GM23338 (cell line): ENCODE results near the gene LRRC4. TPM values are rescaled to one million over a fixed set of nuclear protein-coding genes. Genes with fewer than 3 reads are reported as not detected.

Experiments used
- polyA plus RNA-seq: library from polyadenylated mRNA; unstranded; fragments of >200 nt; fragmentation: Nextera tagmentation; extraction: Ambion mirVana; gene quantifications from 2 replicates; pipeline ENCODE4 v1.2.1, GENCODE V29; 2016
- total RNA-seq: library from RNA; depleted of rRNA; stranded (reverse); fragments of >200 nt; shearing (Covaris generic); gene quantifications from 2 replicates; pipeline ENCODE4 v1.2.3, GENCODE V29; 2014; rRNA removed
- TF ChIP-seq, protein P1 (sequence below): fragments of 250-450 bp; sonication (Bioruptor Pico); IDR thresholded peaks from 2 replicates; pipeline ENCODE4 v1.5.0; 2020; ENCODE audit warnings: mild to moderate bottlenecking, moderate library complexity

The LRRC4 gene
- total and polyA plus RNA-seq, 2 experiments from 2014 or later: 1.9 to 5.2 TPM

DNA sequence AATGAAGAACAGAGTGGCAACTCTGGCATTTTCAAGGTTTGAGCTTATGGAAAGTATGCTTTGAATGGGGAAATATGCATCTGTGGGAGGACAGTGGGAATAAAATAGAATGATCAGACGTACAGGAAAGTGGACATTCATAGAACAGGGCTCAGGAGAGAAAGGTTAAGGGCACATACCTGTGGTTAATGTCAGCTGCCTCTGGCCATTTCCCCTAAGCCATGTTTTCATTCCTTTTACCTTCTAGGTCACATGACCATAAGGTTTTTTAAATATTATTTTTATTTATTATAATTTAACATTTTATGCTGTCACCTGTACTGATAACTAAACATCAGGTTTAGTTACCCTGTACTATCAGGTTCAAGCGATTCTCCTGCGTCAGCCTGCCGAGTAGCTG lies 52.8 kb downstream of the LRRC4 start (continued):
- TF ChIP-seq, protein P1, sequence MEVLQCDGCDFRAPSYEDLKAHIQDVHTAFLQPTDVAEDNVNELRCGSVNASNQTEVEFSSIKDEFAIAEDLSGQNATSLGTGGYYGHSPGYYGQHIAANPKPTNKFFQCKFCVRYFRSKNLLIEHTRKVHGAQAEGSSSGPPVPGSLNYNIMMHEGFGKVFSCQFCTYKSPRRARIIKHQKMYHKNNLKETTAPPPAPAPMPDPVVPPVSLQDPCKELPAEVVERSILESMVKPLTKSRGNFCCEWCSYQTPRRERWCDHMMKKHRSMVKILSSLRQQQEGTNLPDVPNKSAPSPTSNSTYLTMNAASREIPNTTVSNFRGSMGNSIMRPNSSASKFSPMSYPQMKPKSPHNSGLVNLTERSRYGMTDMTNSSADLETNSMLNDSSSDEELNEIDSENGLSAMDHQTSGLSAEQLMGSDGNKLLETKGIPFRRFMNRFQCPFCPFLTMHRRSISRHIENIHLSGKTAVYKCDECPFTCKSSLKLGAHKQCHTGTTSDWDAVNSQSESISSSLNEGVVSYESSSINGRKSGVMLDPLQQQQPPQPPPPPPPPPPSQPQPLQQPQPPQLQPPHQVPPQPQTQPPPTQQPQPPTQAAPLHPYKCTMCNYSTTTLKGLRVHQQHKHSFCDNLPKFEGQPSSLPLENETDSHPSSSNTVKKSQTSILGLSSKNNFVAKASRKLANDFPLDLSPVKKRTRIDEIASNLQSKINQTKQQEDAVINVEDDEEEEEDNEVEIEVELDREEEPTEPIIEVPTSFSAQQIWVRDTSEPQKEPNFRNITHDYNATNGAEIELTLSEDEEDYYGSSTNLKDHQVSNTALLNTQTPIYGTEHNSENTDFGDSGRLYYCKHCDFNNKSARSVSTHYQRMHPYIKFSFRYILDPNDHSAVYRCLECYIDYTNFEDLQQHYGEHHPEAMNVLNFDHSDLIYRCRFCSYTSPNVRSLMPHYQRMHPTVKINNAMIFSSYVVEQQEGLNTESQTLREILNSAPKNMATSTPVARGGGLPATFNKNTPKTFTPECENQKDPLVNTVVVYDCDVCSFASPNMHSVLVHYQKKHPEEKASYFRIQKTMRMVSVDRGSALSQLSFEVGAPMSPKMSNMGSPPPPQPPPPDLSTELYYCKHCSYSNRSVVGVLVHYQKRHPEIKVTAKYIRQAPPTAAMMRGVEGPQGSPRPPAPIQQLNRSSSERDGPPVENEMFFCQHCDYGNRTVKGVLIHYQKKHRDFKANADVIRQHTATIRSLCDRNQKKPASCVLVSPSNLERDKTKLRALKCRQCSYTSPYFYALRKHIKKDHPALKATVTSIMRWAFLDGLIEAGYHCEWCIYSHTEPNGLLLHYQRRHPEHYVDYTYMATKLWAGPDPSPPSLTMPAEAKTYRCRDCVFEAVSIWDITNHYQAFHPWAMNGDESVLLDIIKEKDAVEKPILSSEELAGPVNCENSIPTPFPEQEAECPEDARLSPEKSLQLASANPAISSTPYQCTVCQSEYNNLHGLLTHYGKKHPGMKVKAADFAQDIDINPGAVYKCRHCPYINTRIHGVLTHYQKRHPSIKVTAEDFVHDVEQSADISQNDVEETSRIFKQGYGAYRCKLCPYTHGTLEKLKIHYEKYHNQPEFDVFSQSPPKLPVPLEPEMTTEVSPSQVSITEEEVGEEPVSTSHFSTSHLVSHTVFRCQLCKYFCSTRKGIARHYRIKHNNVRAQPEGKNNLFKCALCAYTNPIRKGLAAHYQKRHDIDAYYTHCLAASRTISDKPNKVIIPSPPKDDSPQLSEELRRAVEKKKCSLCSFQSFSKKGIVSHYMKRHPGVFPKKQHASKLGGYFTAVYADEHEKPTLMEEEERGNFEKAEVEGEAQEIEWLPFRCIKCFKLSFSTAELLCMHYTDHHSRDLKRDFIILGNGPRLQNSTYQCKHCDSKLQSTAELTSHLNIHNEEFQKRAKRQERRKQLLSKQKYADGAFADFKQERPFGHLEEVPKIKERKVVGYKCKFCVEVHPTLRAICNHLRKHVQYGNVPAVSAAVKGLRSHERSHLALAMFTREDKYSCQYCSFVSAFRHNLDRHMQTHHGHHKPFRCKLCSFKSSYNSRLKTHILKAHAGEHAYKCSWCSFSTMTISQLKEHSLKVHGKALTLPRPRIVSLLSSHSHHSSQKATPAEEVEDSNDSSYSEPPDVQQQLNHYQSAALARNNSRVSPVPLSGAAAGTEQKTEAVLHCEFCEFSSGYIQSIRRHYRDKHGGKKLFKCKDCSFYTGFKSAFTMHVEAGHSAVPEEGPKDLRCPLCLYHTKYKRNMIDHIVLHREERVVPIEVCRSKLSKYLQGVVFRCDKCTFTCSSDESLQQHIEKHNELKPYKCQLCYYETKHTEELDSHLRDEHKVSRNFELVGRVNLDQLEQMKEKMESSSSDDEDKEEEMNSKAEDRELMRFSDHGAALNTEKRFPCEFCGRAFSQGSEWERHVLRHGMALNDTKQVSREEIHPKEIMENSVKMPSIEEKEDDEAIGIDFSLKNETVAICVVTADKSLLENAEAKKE (CRISPR knock-in tag): no peak

Other genes with a start within 250 kb of the LRRC4 start
- gene LEP, start 209.8 kb upstream of the LRRC4 start, total RNA-seq: not detected in 2 replicates
- gene LEP, start 209.8 kb upstream of the LRRC4 start, polyA plus RNA-seq: not detected in 2 replicates